H9 (cell line): ENCODE results near the gene PRSS57. TPM values are rescaled to one million over a fixed set of nuclear protein-coding genes. Genes with fewer than 3 reads are reported as not detected.
A peak's percentile ranks its signal among the peaks of the same experiment; 100 is the strongest.

Source experiments
- DNase-seq: peaks from one replicate; pipeline ENCODE4 v3.0.0-alpha.2; 2017
- H2AFZ ChIP-seq: one replicate; pipeline ENCODE4 v1.6.1; 2013; ENCODE audit warnings: mild to moderate bottlenecking, low read length, control low read depth, moderate library complexity
- H2AK5ac ChIP-seq: 2 replicates; pipeline ENCODE4 v1.6.1; 2013; ENCODE audit warnings: low read length, control low read depth, mixed read lengths; ENCODE audit not compliant: insufficient read length
- H2BK120ac ChIP-seq: one replicate; pipeline ENCODE4 v1.6.1; 2013; ENCODE audit warnings: low read depth, mild to moderate bottlenecking, low read length, control low read depth, inconsistent platforms; ENCODE audit not compliant: poor library complexity, severe bottlenecking
- H2BK12ac ChIP-seq: 2 replicates; pipeline ENCODE4 v1.6.1; 2013; ENCODE audit warnings: low read length, control low read depth, mixed read lengths, low read depth; ENCODE audit not compliant: insufficient read length
- H2BK15ac ChIP-seq: 2 replicates; pipeline ENCODE4 v1.6.1; 2013; ENCODE audit warnings: low read depth, low read length, control low read depth
- H2BK20ac ChIP-seq: one replicate; pipeline ENCODE4 v1.6.1; 2013; ENCODE audit warnings: low read depth, mild to moderate bottlenecking, low read length, control low read depth, inconsistent platforms; ENCODE audit not compliant: poor library complexity, severe bottlenecking
- H2BK5ac ChIP-seq: 2 replicates; pipeline ENCODE4 v1.6.1; 2013; ENCODE audit warnings: low read length, control low read depth, mixed read lengths; ENCODE audit not compliant: insufficient read length
- H3K14ac ChIP-seq: 2 replicates; pipeline ENCODE4 v1.6.1; 2013; ENCODE audit warnings: low read length, control low read depth; ENCODE audit not compliant: insufficient read depth
- H3K18ac ChIP-seq: 2 replicates; pipeline ENCODE4 v1.6.1; 2013; ENCODE audit warnings: low read depth, mild to moderate bottlenecking, mixed read lengths, low read length, control low read depth; ENCODE audit not compliant: insufficient read length
- H3K23ac ChIP-seq: 2 replicates; pipeline ENCODE4 v1.6.1; 2013; ENCODE audit warnings: low read length, control low read depth, mixed read lengths, low read depth; ENCODE audit not compliant: insufficient read length
- H3K23me2 ChIP-seq: 2 replicates; pipeline ENCODE4 v1.6.1; 2013; ENCODE audit warnings: low read depth, mild to moderate bottlenecking, mixed read lengths, low read length, control low read depth; ENCODE audit not compliant: insufficient read length, poor library complexity, severe bottlenecking
- H3K27ac ChIP-seq: 2 replicates; pipeline ENCODE4 v1.5.1; 2013; ENCODE audit warnings: low read length, control low read depth, mixed read lengths, low read depth; ENCODE audit not compliant: insufficient read length
- H3K27me3 ChIP-seq: 2 replicates; pipeline ENCODE4 v1.6.1; 2013; ENCODE audit warnings: low read length, control low read depth, inconsistent platforms; ENCODE audit not compliant: insufficient read depth
- H3K4ac ChIP-seq: 2 replicates; pipeline ENCODE4 v1.6.1; 2013; ENCODE audit warnings: low read depth, mild to moderate bottlenecking, control low read depth, inconsistent platforms, low read length, moderate library complexity
- H3K4me1 ChIP-seq: 2 replicates; pipeline ENCODE4 v1.6.1; 2013; ENCODE audit warnings: low read length, control low read depth, inconsistent platforms; ENCODE audit not compliant: insufficient read depth
- H3K4me2 ChIP-seq: 2 replicates; pipeline ENCODE4 v1.6.1; 2013; ENCODE audit warnings: low read length, control low read depth, mixed read lengths; ENCODE audit not compliant: insufficient read length, insufficient read depth
- H3K56ac ChIP-seq: 2 replicates; pipeline ENCODE4 v1.6.1; 2013; ENCODE audit warnings: low read depth, mild to moderate bottlenecking, mixed read lengths, low read length, control low read depth; ENCODE audit not compliant: insufficient read length
- H3K79me1 ChIP-seq: 2 replicates; pipeline ENCODE4 v1.6.1; 2013; ENCODE audit warnings: low read depth, mild to moderate bottlenecking, moderate library complexity, low read length, control low read depth, inconsistent platforms; ENCODE audit not compliant: insufficient read depth, poor library complexity, severe bottlenecking
- H3K79me2 ChIP-seq: 2 replicates; pipeline ENCODE4 v1.6.1; 2013; ENCODE audit warnings: low read length, control low read depth, inconsistent platforms; ENCODE audit not compliant: insufficient read depth
- H3K9ac ChIP-seq: 2 replicates; pipeline ENCODE4 v1.6.1; 2013; ENCODE audit warnings: low read length, control low read depth, mixed read lengths; ENCODE audit not compliant: insufficient read length; ENCODE audit errors: extremely low read depth
- H3K9me3 ChIP-seq: one replicate; pipeline ENCODE4 v1.6.1; 2013; ENCODE audit warnings: low read depth, low read length, inconsistent platforms; ENCODE audit not compliant: control insufficient read depth
- H3T11ph ChIP-seq: one replicate; pipeline ENCODE4 v1.6.1; 2013; ENCODE audit warnings: mild to moderate bottlenecking, low read length, control low read depth, inconsistent platforms
- H4K20me1 ChIP-seq: one replicate; pipeline ENCODE4 v1.6.1; 2013; ENCODE audit not compliant: control insufficient read depth, insufficient read length, insufficient read depth
- H4K5ac ChIP-seq: 2 replicates; pipeline ENCODE4 v1.6.1; 2013; ENCODE audit warnings: low read depth, mild to moderate bottlenecking, mixed read lengths, low read length, control low read depth; ENCODE audit not compliant: insufficient read length
- H4K8ac ChIP-seq: replicated peaks from 2 replicates; pipeline ENCODE4 v1.6.1; 2013; ENCODE audit warnings: low read length, control low read depth, mixed read lengths, low read depth; ENCODE audit not compliant: insufficient read length
- H4K91ac ChIP-seq: 2 replicates; pipeline ENCODE4 v1.6.1; 2013; ENCODE audit warnings: low read depth, mild to moderate bottlenecking, moderate library complexity, mixed read lengths, low read length, control low read depth; ENCODE audit not compliant: insufficient read length
- H3K27ac Mint-ChIP-seq, 3 experiments: 2 replicates in 2 of 3; 3 replicates in 1 of 3; pipeline ENCODE4 v1.8.0; 2020 to 2021; ENCODE audit warnings: mixed read lengths in 3 of 3, mild to moderate bottlenecking in 1 of 3, moderate library complexity in 1 of 3
- H3K27me3 Mint-ChIP-seq: 2 replicates; pipeline ENCODE4 v1.8.0; 2021; ENCODE audit warnings: low read depth, mild to moderate bottlenecking, moderate library complexity, mixed read lengths
- H3K36me3 Mint-ChIP-seq, 3 experiments: 2 replicates in 2 of 3; 3 replicates in 1 of 3; pipeline ENCODE4 v1.8.0; 2020 to 2021; ENCODE audit warnings: low read depth in 3 of 3, mixed read lengths in 3 of 3; ENCODE audit not compliant: insufficient read depth in 1 of 3
- H3K4me1 Mint-ChIP-seq, 2 experiments: 2 replicates each; pipeline ENCODE4 v1.8.0; 2020; ENCODE audit warnings: mixed read lengths in 2 of 2
- H3K4me3 Mint-ChIP-seq, 2 experiments: 2 replicates in 1 of 2; 3 replicates in 1 of 2; pipeline ENCODE4 v1.8.0; 2020 to 2021; ENCODE audit warnings: mild to moderate bottlenecking in 2 of 2, mixed read lengths in 2 of 2, moderate library complexity in 1 of 2
- H3K9me3 Mint-ChIP-seq, 2 experiments: 2 replicates in 1 of 2; 3 replicates in 1 of 2; pipeline ENCODE4 v1.8.0; 2020; ENCODE audit warnings: mild to moderate bottlenecking in 2 of 2, mixed read lengths in 2 of 2, moderate library complexity in 1 of 2
- CTCF ChIP-seq: fragments of 200-600 bp; sonication (generic); conservative IDR thresholded peaks from 3 replicates; pipeline ENCODE4 v1.8.0; 2021; ENCODE audit warnings: antibody characterized with exemption, mild to moderate bottlenecking
- WGBS: extraction: QIAGEN DNeasy Blood & Tissue Kit; methylation state at CpG from one replicate; pipeline ENCODE4 v1.1.7; 2013; ENCODE audit warnings: missing lambda C conversion rate, low lambda C conversion rate, mixed read lengths; ENCODE audit not compliant: insufficient read length; ENCODE audit errors: extremely low coverage; 5-methylcytosine and 5-hydroxymethylcytosine counted together
- total RNA-seq: library from RNA; stranded (reverse); gene quantifications from 2 replicates; pipeline ENCODE4 v1.2.1, GENCODE V29; 2021

The PRSS57 gene
- total RNA-seq, 1 experiment from 2014 or later = not detected

GRCh38 chr19:656751-657559, 38.3 kb downstream of the PRSS57 start:
- no peaks in the 10 kb centered on the region for H3K9me3 ChIP-seq

More at GRCh38 chr19:656751-657559, 38.3 kb downstream of the PRSS57 start:
- H3K27ac Mint-ChIP-seq = peak overlapping the region; percentile 16 to 94 (median 44); a peak in 4 of 7 replicates
- Histone ChIP-seq H2AK5ac (no peak overlapping the region), H3K79me1 (peaks cover 12% of the 10 kb centered on the region), H4K91ac (no peak overlapping the region), H2BK12ac (no peak overlapping the region), H3K9ac (no peak overlapping the region), H3K27ac (no peak overlapping the region), H3K18ac (no peak overlapping the region), H3K14ac (no peak overlapping the region; the same call in 1 of the 2 replicates), H3K79me2 (peaks cover 77% of the 10 kb centered on the region), H4K5ac (no peak overlapping the region), H3K56ac (no peak overlapping the region), H3K4me1 (no peaks in the 10 kb centered on the region; the same call in 1 of the 2 replicates), H3K23ac (no peak overlapping the region), H2BK15ac (no peak overlapping the region), H3K23me2 (peaks cover 1% of the 10 kb centered on the region), H4K20me1 (peaks cover 15% of the 10 kb centered on the region), H3K27me3 (no peaks in the 10 kb centered on the region), H4K8ac (no peak overlapping the region), H3K4ac (no peak overlapping the region), H3T11ph (no peak overlapping the region), H2BK5ac (no peak overlapping the region), H2BK120ac (no peak overlapping the region), H3K4me2 (no peak overlapping the region), H2BK20ac (no peak overlapping the region), H2AFZ (no peak overlapping the region)
- H3K4me3 Mint-ChIP-seq = no peak overlapping the region; a peak in 1 of 5 replicates
- no peak for DNase-seq
- H3K4me1 Mint-ChIP-seq = peaks cover 13 to 17% of the 10 kb centered on the region in 2 experiments
- no peak for TF ChIP-seq CTCF
- H3K27me3 Mint-ChIP-seq = no peaks in the 10 kb centered on the region; the same call in 1 of the 2 replicates
- H3K9me3 Mint-ChIP-seq = no peaks in the 10 kb centered on the region; a peak in 2 of 5 replicates
- H3K36me3 Mint-ChIP-seq = peaks cover 3 to 16% (median 10%) of the 10 kb centered on the region in 3 experiments; a peak in 6 of 7 replicates
- no CpG with 5 or more reads among the region's 43 CpGs for WGBS
